GM21447 (cell line): ENCODE data around the gene NGF.

Source experiments
- ATAC-seq: cut with Tn5 transposase; IDR thresholded peaks from one replicate; pipeline ENCODE4 v1.9.1; 2021; ENCODE audit not compliant: unreplicated experiment

The NGF gene

GRCh38 chr1:115336741-115337140, 1.3 kb downstream of the NGF start:
- no peak for ATAC-seq

GRCh38 chr1:115332813-115333608, 5.0 kb downstream of the NGF start:
- ATAC-seq = no peak

- ATAC-seq = no peak
Measured at GRCh38 chr1:115331558-115332331, 6.3 kb downstream of the NGF start.

- no peak for ATAC-seq
Measured at GRCh38 chr1:115330480-115331013, 7.5 kb downstream of the NGF start.

GRCh38 chr1:115329965-115330364, 8.1 kb downstream of the NGF start:
- ATAC-seq = no peak

- ATAC-seq = no peak
Measured at GRCh38 chr1:115327270-115327669, 10.8 kb downstream of the NGF start.

- no peak for ATAC-seq
Measured at GRCh38 chr1:115326419-115326818, 11.6 kb downstream of the NGF start.

GRCh38 chr1:115325874-115326273, 12.2 kb downstream of the NGF start:
- no peak for ATAC-seq

GRCh38 chr1:115324649-115325420, 13.2 kb downstream of the NGF start:
- no peak for ATAC-seq

GRCh38 chr1:115323366-115324004, 14.6 kb downstream of the NGF start:
- ATAC-seq = no peak

GRCh38 chr1:115322631-115323030, 15.4 kb downstream of the NGF start:
- ATAC-seq = no peak

GRCh38 chr1:115320377-115320776, 17.7 kb downstream of the NGF start:
- ATAC-seq = no peak

GRCh38 chr1:115319706-115320105, 18.3 kb downstream of the NGF start:
- ATAC-seq = no peak

- no peak for ATAC-seq
Measured at GRCh38 chr1:115317101-115318012, 20.7 kb downstream of the NGF start.

- no peak for ATAC-seq
Measured at GRCh38 chr1:115314765-115315164, 23.3 kb downstream of the NGF start.

GRCh38 chr1:115314092-115314491, 24.0 kb downstream of the NGF start:
- ATAC-seq = no peak

- no peak for ATAC-seq
Measured at GRCh38 chr1:115313182-115313581, 24.9 kb downstream of the NGF start.

- no peak for ATAC-seq
Measured at GRCh38 chr1:115312742-115313141, 25.3 kb downstream of the NGF start.

GRCh38 chr1:115311474-115311989, 26.5 kb downstream of the NGF start:
- ATAC-seq = no peak
